ENCODE results near the gene KLK6. TPM values are rescaled to one million over a fixed set of nuclear protein-coding genes. Genes with fewer than 3 reads are reported as not detected.

KLK6 gene
- total RNA-seq, 1 experiment from 2014 or later: 352 TPM

DNA sequence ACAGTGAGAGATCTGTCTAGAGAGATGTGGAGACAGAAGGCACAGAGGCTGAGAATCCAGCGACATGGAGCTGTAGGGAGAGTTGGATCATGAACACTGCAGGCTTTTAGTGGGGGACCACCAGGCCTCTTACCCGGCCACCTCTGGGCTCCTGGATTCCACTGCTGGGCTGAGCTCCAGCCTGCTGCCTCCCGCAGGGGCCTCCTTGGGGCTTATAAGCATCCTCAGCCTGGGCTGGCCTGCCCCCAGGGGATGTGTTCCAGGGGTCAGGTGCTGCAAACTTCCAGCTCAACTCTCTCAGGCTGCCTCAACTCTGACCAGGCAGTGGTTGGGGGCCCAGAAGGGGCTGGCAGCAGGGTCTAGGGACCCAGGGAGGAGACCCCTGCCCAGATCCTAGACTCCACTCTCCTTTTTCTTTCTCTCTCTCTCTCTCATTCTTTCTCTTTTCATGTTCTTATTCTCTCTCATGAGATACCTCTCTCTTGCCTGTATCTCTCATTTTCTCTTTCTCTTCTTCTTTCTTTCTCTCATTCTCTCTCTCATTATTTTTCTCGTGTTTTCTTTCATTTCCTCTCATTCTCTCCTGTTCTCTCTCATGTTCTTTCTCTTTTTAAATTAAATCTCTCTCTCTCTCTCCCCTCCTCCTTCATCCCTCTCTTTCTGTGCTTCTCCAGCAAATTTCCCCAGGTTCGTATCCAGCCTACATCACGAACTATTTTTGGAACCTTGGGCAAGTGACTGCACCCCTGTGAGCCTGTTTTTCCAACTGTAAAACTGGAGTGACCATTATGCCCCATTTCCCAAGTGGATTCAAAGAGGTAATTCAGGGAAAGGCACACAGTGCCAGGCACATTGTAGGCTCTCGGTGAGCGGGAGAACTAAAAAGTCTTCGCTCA is 57.9 kb downstream of the KLK6 start, which contains the start of gene KLK4:
Gene KLK4 (minus strand): TSS at position 190 of the 896 bp plus-strand sequence. CDS start 657 bp downstream, outside the sequence.
- DNase-seq (ENCODE audit: low spot score): no peak

DNA sequence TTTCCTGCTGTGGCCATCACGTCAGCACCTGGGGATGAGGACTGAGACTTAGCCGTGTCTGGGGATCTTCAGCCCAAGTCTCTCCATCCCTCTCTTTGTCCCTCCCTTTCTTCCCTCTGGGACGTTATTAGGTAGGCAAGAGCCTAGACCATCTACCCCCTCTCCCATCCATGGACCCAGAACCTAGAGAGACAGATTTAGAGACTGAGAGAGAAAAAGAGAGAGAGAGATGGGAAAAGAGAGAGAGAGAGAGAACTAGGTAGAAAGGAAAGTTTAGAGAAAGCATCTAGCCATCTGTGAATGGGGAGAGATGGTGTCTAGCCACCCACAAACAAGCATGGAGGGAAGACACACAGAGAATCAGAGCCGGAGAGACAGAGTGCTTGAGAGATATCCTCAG is 58.7 kb downstream of the KLK6 start:
- no peak for DNase-seq (ENCODE audit: low spot score)

GRCh38 chr19:50909240-50910070 is 59.9 kb downstream of the KLK6 start:
- DNase-seq (ENCODE audit: low spot score): peak; percentile 96

Other genes starting within 250 kb of the KLK6 start
- gene SHANK1, start 249.8 kb downstream of the KLK6 start, total RNA-seq (2014; rRNA removed; shearing (Covaris generic)): not detected in 2 replicates
- gene CLEC11A, start 246.2 kb downstream of the KLK6 start, total RNA-seq (2014; rRNA removed; shearing (Covaris generic)): 3.5 and 4.0 TPM in 2 replicates
- gene GPR32, start 199.1 kb downstream of the KLK6 start, total RNA-seq (2014; rRNA removed; shearing (Covaris generic)): not detected in 2 replicates
- gene ACP4, start 179.2 kb downstream of the KLK6 start, total RNA-seq (2014; rRNA removed; shearing (Covaris generic)): not detected in 2 replicates
- gene KLK1, start 145.8 kb downstream of the KLK6 start, total RNA-seq (2014; rRNA removed; shearing (Covaris generic)): 3.4 and 4.6 TPM in 2 replicates
- not detected in 2 replicates for gene KLK15, start 136.0 kb downstream of the KLK6 start, total RNA-seq (2014; rRNA removed; shearing (Covaris generic))
- not detected in 2 replicates for gene KLK3, start 114.7 kb downstream of the KLK6 start, total RNA-seq (2014; rRNA removed; shearing (Covaris generic))
- not detected in 2 replicates for gene KLK2, start 96.2 kb downstream of the KLK6 start, total RNA-seq (2014; rRNA removed; shearing (Covaris generic))
- 0.38 TPM in 1 of 2 replicates, not detected in the other for gene KLK4, start 58.2 kb downstream of the KLK6 start, total RNA-seq (2014; rRNA removed; shearing (Covaris generic))
- gene KLK5, start 16.6 kb downstream of the KLK6 start, total RNA-seq (2014; rRNA removed; shearing (Covaris generic)): 0.08 and 0.13 TPM in 2 replicates
- 0.13 and 0.31 TPM in 2 replicates for gene KLK7, start 14.3 kb upstream of the KLK6 start, total RNA-seq (2014; rRNA removed; shearing (Covaris generic))
- gene KLK8, start 32.0 kb upstream of the KLK6 start, total RNA-seq (2014; rRNA removed; shearing (Covaris generic)): 4.2 and 8.7 TPM in 2 replicates
- gene KLK10, start 50.1 kb upstream of the KLK6 start, total RNA-seq (2014; rRNA removed; shearing (Covaris generic)): 154 and 171 TPM in 2 replicates
- gene KLK11, start 57.0 kb upstream of the KLK6 start, total RNA-seq (2014; rRNA removed; shearing (Covaris generic)): 128 and 138 TPM in 2 replicates
- 7.3 and 9.1 TPM in 2 replicates for gene KLK12, start 65.4 kb upstream of the KLK6 start, total RNA-seq (2014; rRNA removed; shearing (Covaris generic))
- gene KLK13, start 95.5 kb upstream of the KLK6 start, total RNA-seq (2014; rRNA removed; shearing (Covaris generic)): not detected in 2 replicates
- not detected in 2 replicates for gene KLK14, start 113.3 kb upstream of the KLK6 start, total RNA-seq (2014; rRNA removed; shearing (Covaris generic))
- gene CTU1, start 138.8 kb upstream of the KLK6 start, total RNA-seq (2014; rRNA removed; shearing (Covaris generic)): 44.5 and 46.9 TPM in 2 replicates
- gene SIGLEC9, start 155.3 kb upstream of the KLK6 start, total RNA-seq (2014; rRNA removed; shearing (Covaris generic)): not detected in 2 replicates
- not detected in 2 replicates for gene SIGLEC7, start 172.7 kb upstream of the KLK6 start, total RNA-seq (2014; rRNA removed; shearing (Covaris generic))

Measured in HT-29 (cell line).